ENCODE results near the gene RANBP10. TPM values are rescaled to one million over a fixed set of nuclear protein-coding genes. Genes with fewer than 3 reads are reported as not detected.

Gene RANBP10
- total and polyA plus RNA-seq, 2 of the 8 experiments (the other 6 are each of a cell fraction or from before 2014, with no cell fraction given) = 14.2 to 16.8 TPM

GRCh38 chr16:67685388-67686112 is 120.8 kb downstream of the RANBP10 start:
- TF ChIP-seq EP300 (IDR thresholded peaks at IDR 0.05; ENCODE audit: borderline replicate concordance in 1 of 2, low read depth in 2 of 2, low read length in 2 of 2) (no peak), PHF8 (conservative IDR thresholded peaks at IDR 0.05; ENCODE audit: low read depth, low read length) (no peak), RNF2 (IDR thresholded peaks at IDR 0.05; ENCODE audit: borderline replicate concordance, low read depth, low read length, missing control alignments, poor library complexity, severe bottlenecking) (no peak), TAF7 (optimal IDR thresholded peaks at IDR 0.05; ENCODE audit: borderline replicate concordance, low read depth, low read length) (no peak)
- TF ChIP-seq, protein P1, sequence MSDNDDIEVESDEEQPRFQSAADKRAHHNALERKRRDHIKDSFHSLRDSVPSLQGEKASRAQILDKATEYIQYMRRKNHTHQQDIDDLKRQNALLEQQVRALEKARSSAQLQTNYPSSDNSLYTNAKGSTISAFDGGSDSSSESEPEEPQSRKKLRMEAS (IDR thresholded peaks at IDR 0.05) = no peak
- no peak overlapping the region for H3K23ac ChIP-seq (ENCODE audit: insufficient read length)
- H4K5ac ChIP-seq (ENCODE audit: insufficient read length, low read depth, low read length) = no peak overlapping the region
- H4K8ac ChIP-seq (ENCODE audit: extremely low read depth, insufficient read depth, low read length) = no peak overlapping the region
- H2BK20ac ChIP-seq (ENCODE audit: low read length) = no peak overlapping the region
- H3K14ac ChIP-seq (ENCODE audit: insufficient read length) = no peak overlapping the region
- no peak overlapping the region for H3K4me3 ChIP-seq (ENCODE audit: extremely low read depth in 1 of 4, insufficient read depth in 2 of 4, low read depth in 3 of 4, low read length in 4 of 4)
- CTCF ChIA-PET (ENCODE audit: partially characterized antibody) = interaction anchor here (1.5 to 7.2 kb wide), 3 partner anchors 13 to 198 kb away, joined by 4 to 45 read pairs (median 6); no protein-coding TSS in a partner anchor
- H3K27ac ChIP-seq (ENCODE audit: low read depth, low read length) = no peak overlapping the region
- H3K4me2 ChIP-seq (ENCODE audit: insufficient read depth in 1 of 2, low read depth in 2 of 2, low read length in 2 of 2) = no peak overlapping the region
- H2BK12ac ChIP-seq (ENCODE audit: low read depth, low read length) = no peak overlapping the region
- peaks cover 3 to 16% (median 10%) of the 10 kb centered on the region in 4 experiments; a peak in 6 of 8 replicates for H3K36me3 ChIP-seq (ENCODE audit: control insufficient read depth in 2 of 4, insufficient read depth in 4 of 4, low read length in 3 of 4)
- H2BK120ac ChIP-seq (replicated peaks; ENCODE audit: low read depth, low read length) = no peak overlapping the region
- H3K79me2 ChIP-seq (ENCODE audit: control insufficient read depth in 1 of 2, insufficient read depth in 2 of 2, low read length in 2 of 2) = peaks cover 0 to 3% of the 10 kb centered on the region in 2 experiments; a peak in 1 of 4 replicates
- no peak overlapping the region for H2AK5ac ChIP-seq (ENCODE audit: low read depth, low read length)
- DNase-seq (ENCODE audit: low read depth in 1 of 2, low spot score in 2 of 2) (no peak), FAIRE-seq (no peak)
- POLR2A ChIA-PET (ENCODE audit: partially characterized antibody) = no interaction called here
- no peaks in the 10 kb centered on the region for H3K23me2 ChIP-seq (ENCODE audit: low read depth, low read length)
- no peaks in the 10 kb centered on the region for H3K27me3 ChIP-seq (replicated peaks in 1 of 4; ENCODE audit: control insufficient read depth in 3 of 4, extremely low read depth in 1 of 4, insufficient read depth in 3 of 4, low read length in 3 of 4)
- no peak overlapping the region for H2BK5ac ChIP-seq (ENCODE audit: low read depth, low read length)
- no peak overlapping the region for H2AFZ ChIP-seq (ENCODE audit: low read length)
- no peak overlapping the region for H4K91ac ChIP-seq (replicated peaks; ENCODE audit: insufficient read length, low read length)
- no peak overlapping the region for H3K18ac ChIP-seq (ENCODE audit: extremely low read depth, low read length)
- H3K4ac ChIP-seq (replicated peaks; ENCODE audit: insufficient read length, low read depth, low read length) = no peak overlapping the region
- no peaks in the 10 kb centered on the region for H3K79me1 ChIP-seq (ENCODE audit: low read depth, low read length)
- H4K20me1 ChIP-seq (replicated peaks in 1 of 2; ENCODE audit: control insufficient read depth in 1 of 2, insufficient read depth in 2 of 2, low read length in 2 of 2) = peaks cover 1 to 3% of the 10 kb centered on the region in 2 experiments
- H3K4me1 ChIP-seq (replicated peaks in 1 of 4; ENCODE audit: control insufficient read depth in 3 of 4, insufficient read depth in 4 of 4, low read length in 3 of 4) = no peaks in the 10 kb centered on the region
- H2BK15ac ChIP-seq (ENCODE audit: low read length) = no peak overlapping the region
- WGBS, 2 experiments (ENCODE audit: extremely low coverage in 1 of 2, insufficient coverage in 1 of 2, insufficient read length in 1 of 2, insufficient replicate concordance in 2 of 2, low coverage in 1 of 2, low lambda C conversion rate in 2 of 2, missing lambda C conversion rate in 1 of 2) = 88% methylated on average over 17 of the region's 17 CpGs; no CpG with 5 or more reads in 1 of the 2 experiments
- H3K9me3 ChIP-seq (ENCODE audit: insufficient read depth in 2 of 2, low read depth in 1 of 2, low read length in 1 of 2) = no peaks in the 10 kb centered on the region
- H3K56ac ChIP-seq (replicated peaks; ENCODE audit: insufficient read length, low read depth, low read length) = no peak overlapping the region
- H3K9ac ChIP-seq (replicated peaks in 1 of 4; ENCODE audit: extremely low read depth in 1 of 4, low read depth in 3 of 4, low read length in 3 of 4) = no peak overlapping the region
